ENCODE results near the gene DPY19L1. TPM values are rescaled to one million over a fixed set of nuclear protein-coding genes. Genes with fewer than 3 reads are reported as not detected.
"Not testable (repeated sequence)": the region's sequence is repeated elsewhere in the genome, so short reads cannot be mapped to it uniquely, and the experiment has no call there.

DPY19L1 gene
- total RNA-seq, 2 donors from 2014 or later, result 35.8 to 75.1 TPM

DNA sequence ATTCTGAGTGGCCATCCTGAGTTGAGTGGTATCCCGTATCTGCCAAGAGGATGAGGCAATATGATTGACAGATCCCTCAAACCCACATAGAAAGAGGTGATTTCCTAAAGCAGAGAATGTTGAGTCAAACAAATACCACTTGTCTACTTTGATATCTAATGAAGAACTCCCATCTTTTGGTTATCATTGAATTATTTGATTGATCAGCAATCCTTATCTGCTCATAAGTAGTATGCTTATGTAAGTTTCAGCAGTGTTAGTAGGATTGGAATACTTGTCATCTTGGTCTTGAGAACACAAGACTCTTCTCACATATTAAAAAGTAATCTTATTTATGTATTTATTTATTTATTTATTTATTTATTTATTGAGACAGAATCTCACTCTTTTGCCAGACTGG, 147.3 kb downstream of the DPY19L1 start:
- no peak for DNase-seq
- Mint-ChIP-seq H3K27ac (no peak overlapping the region), H3K4me1 (no peaks in the 10 kb centered on the region), H3K36me3 (ENCODE audit: low read depth) (no peaks in the 10 kb centered on the region), H3K9me3 (peaks cover 16% of the 10 kb centered on the region), H3K4me3 (no peak overlapping the region), H3K27me3 (ENCODE audit: insufficient read depth) (no peaks in the 10 kb centered on the region)
- Histone ChIP-seq H3K27me3 (ENCODE audit: control insufficient read depth, insufficient read depth, low read length, poor library complexity, severe bottlenecking) (no peaks in the 10 kb centered on the region), H3K4me3 (ENCODE audit: low read length) (no peak overlapping the region), H3K4me1 (ENCODE audit: control insufficient read depth, insufficient read depth, low read length) (no peaks in the 10 kb centered on the region), H3K9me3 (ENCODE audit: control insufficient read depth, low read length) (peaks cover 6% of the 10 kb centered on the region), H3K9ac (ENCODE audit: extremely low read depth, low read length, poor library complexity, severe bottlenecking) (no peak overlapping the region), H3K36me3 (ENCODE audit: control insufficient read depth, insufficient read depth, low read length) (no peaks in the 10 kb centered on the region), H3K27ac (ENCODE audit: low read depth, low read length) (no peak overlapping the region)
- TF ChIP-seq, protein P1, sequence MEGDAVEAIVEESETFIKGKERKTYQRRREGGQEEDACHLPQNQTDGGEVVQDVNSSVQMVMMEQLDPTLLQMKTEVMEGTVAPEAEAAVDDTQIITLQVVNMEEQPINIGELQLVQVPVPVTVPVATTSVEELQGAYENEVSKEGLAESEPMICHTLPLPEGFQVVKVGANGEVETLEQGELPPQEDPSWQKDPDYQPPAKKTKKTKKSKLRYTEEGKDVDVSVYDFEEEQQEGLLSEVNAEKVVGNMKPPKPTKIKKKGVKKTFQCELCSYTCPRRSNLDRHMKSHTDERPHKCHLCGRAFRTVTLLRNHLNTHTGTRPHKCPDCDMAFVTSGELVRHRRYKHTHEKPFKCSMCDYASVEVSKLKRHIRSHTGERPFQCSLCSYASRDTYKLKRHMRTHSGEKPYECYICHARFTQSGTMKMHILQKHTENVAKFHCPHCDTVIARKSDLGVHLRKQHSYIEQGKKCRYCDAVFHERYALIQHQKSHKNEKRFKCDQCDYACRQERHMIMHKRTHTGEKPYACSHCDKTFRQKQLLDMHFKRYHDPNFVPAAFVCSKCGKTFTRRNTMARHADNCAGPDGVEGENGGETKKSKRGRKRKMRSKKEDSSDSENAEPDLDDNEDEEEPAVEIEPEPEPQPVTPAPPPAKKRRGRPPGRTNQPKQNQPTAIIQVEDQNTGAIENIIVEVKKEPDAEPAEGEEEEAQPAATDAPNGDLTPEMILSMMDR (conservative IDR thresholded peaks at IDR 0.05), result no peak
- WGBS, 2 experiments (ENCODE audit: insufficient coverage in 1 of 2, insufficient read length in 1 of 2), result 100% methylated on average over 1 of the region's 1 CpG

DNA sequence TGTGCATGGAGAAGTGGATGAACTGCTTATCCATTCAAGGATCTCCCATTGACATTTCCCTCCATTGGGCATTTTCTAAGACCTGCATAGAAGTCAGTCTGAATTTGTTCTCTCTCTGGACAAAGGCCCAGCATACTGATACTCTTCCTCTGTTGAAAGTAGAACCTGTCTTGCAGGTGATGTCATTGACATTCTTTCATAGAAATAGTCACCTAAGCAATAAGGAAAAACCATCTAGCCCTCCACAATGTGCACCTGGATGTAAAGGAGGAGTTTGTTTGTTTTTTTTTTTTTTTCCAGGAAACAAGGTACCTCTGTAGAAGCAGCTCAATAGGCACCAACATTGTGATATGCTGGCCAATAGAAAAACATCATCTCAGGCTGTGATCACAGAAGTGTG, 150.4 kb downstream of the DPY19L1 start:
- H3K27me3 Mint-ChIP-seq (ENCODE audit: insufficient read depth), result no peaks in the 10 kb centered on the region
- H3K4me1 ChIP-seq (ENCODE audit: control insufficient read depth, insufficient read depth, low read length), result no peaks in the 10 kb centered on the region
- peaks cover 28% of the 10 kb centered on the region for H3K9me3 Mint-ChIP-seq
- no peak overlapping the region for H3K27ac ChIP-seq (ENCODE audit: low read depth, low read length)
- H3K36me3 ChIP-seq (ENCODE audit: control insufficient read depth, insufficient read depth, low read length), result no peaks in the 10 kb centered on the region
- no peak overlapping the region for H3K27ac Mint-ChIP-seq
- H3K4me3 Mint-ChIP-seq, result no peak overlapping the region
- no peak overlapping the region for H3K9ac ChIP-seq (ENCODE audit: extremely low read depth, low read length, poor library complexity, severe bottlenecking)
- DNase-seq, result no peak
- H3K4me3 ChIP-seq (ENCODE audit: low read length), result no peak overlapping the region
- no peaks in the 10 kb centered on the region for H3K27me3 ChIP-seq (ENCODE audit: control insufficient read depth, insufficient read depth, low read length, poor library complexity, severe bottlenecking)
- no peaks in the 10 kb centered on the region for H3K4me1 Mint-ChIP-seq
- H3K9me3 ChIP-seq (ENCODE audit: control insufficient read depth, low read length), result peaks cover 28% of the 10 kb centered on the region
- TF ChIP-seq, protein P1 (conservative IDR thresholded peaks at IDR 0.05), result no peak
- peaks cover 2% of the 10 kb centered on the region for H3K36me3 Mint-ChIP-seq (ENCODE audit: low read depth)

DNA sequence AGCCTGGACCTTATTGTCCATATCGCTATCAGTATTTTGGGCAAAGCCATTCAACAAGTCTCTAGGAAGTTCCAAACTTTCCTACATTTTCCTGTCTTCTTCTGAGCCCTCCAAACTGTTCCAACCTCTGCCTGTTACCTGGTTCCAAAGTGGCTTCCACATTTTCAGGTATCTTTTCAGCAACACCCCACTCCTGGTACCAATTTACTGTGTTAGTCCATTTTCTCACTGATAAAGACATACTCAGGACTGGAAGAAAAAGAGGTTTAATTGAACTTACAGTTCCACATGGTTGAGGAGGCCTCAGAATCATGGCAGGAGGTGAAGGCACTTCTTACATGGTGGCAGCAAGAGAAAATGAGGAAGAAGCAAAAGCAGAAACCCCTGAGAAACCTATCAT, 153.4 kb downstream of the DPY19L1 start:
- peaks cover 31% of the 10 kb centered on the region for H3K9me3 Mint-ChIP-seq
- Histone ChIP-seq H3K4me3 (ENCODE audit: low read length) (peak overlapping the region; percentile 29), H3K9me3 (ENCODE audit: control insufficient read depth, low read length) (peaks cover 31% of the 10 kb centered on the region)
- not testable (repeated sequence) for DNase-seq; H3K4me3 Mint-ChIP-seq; H3K27me3 Mint-ChIP-seq (ENCODE audit: insufficient read depth); H3K27me3 ChIP-seq (ENCODE audit: control insufficient read depth, insufficient read depth, low read length, poor library complexity, severe bottlenecking); H3K9ac ChIP-seq (ENCODE audit: extremely low read depth, low read length, poor library complexity, severe bottlenecking); H3K36me3 Mint-ChIP-seq (ENCODE audit: low read depth); H3K27ac Mint-ChIP-seq; H3K4me1 ChIP-seq (ENCODE audit: control insufficient read depth, insufficient read depth, low read length); H3K36me3 ChIP-seq (ENCODE audit: control insufficient read depth, insufficient read depth, low read length); H3K27ac ChIP-seq (ENCODE audit: low read depth, low read length)
- peaks cover 12% of the 10 kb centered on the region for H3K4me1 Mint-ChIP-seq
- 88 to 93% methylated on average over 1 of the region's 1 CpG for WGBS, 2 experiments (ENCODE audit: insufficient coverage in 1 of 2, insufficient read length in 1 of 2)

DNA sequence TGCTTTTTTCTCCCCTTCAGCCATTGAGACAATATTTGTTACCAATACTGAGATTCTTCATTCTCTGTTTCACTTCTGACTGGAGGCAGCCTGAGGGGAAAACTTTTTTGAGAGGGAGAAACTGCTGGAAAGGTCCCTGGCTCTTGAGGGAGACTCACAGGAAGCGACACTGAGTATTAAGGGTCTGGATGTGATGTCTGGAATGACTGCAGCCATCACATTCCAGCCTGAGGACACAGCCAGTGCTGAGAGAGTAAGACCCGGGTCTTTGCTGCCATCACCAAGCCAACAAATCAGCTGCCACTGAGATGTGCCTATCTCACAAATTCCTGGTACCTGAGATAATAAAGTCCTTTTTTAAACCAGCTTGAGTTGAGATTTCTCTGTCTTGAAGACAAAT, 157.4 kb downstream of the DPY19L1 start:
- no peaks in the 10 kb centered on the region for H3K36me3 ChIP-seq (ENCODE audit: control insufficient read depth, insufficient read depth, low read length)
- no peaks in the 10 kb centered on the region for H3K4me1 ChIP-seq (ENCODE audit: control insufficient read depth, insufficient read depth, low read length)
- no peaks in the 10 kb centered on the region for H3K27me3 Mint-ChIP-seq (ENCODE audit: insufficient read depth)
- H3K36me3 Mint-ChIP-seq (ENCODE audit: low read depth), result peaks cover 3% of the 10 kb centered on the region
- peaks cover 12% of the 10 kb centered on the region for H3K4me1 Mint-ChIP-seq
- TF ChIP-seq, protein P1 (conservative IDR thresholded peaks at IDR 0.05), result no peak
- no peak overlapping the region for H3K4me3 Mint-ChIP-seq
- no peak overlapping the region for H3K4me3 ChIP-seq (ENCODE audit: low read length)
- no peak overlapping the region for H3K9ac ChIP-seq (ENCODE audit: extremely low read depth, low read length, poor library complexity, severe bottlenecking)
- peaks cover 27% of the 10 kb centered on the region for H3K9me3 ChIP-seq (ENCODE audit: control insufficient read depth, low read length)
- no peak for DNase-seq
- H3K27ac ChIP-seq (ENCODE audit: low read depth, low read length), result no peak overlapping the region
- 86 to 92% methylated on average over 2 of the region's 2 CpGs for WGBS, 2 experiments (ENCODE audit: insufficient coverage in 1 of 2, insufficient read length in 1 of 2)
- no peaks in the 10 kb centered on the region for H3K27me3 ChIP-seq (ENCODE audit: control insufficient read depth, insufficient read depth, low read length, poor library complexity, severe bottlenecking)
- no peak overlapping the region for H3K27ac Mint-ChIP-seq
- peaks cover 30% of the 10 kb centered on the region for H3K9me3 Mint-ChIP-seq

DNA sequence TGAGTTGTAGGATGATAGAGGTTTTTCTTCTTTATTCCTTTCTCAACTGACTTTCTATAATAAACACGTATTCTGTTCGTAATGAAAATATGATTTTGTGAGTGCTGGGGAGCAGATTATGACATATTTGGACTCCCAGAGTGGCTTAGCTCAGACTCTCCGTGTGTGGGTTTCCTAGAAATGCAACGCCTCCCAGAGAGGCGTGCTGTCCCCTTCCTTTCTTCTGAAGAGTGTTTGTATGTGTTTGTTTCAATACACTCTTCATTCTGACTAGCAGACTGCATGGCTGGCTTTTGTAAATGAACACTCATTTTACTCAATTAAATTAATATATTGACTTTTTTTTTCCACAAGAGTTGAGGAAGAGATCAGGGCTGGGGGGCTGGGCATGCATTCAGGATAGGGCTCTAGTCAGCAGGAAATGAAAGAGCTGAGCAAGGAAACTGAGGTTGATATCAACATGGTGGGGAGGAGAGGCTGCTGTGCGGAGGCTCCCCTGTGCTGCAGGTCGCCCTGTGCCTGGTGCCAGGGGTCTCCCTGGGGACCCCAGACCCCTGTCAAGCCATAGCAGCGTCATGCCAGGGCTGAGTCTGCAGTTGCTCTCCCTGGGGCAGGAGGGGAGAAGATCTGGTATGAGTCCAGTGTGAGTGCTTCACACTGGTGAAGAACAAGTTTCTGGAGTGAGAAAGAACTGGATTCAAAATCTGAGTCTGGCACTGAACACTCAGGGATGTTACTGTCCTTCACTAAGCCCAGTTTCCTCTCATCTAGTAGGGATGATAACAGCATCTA, 158.1 kb downstream of the DPY19L1 start:
- Mint-ChIP-seq H3K4me1 (peaks cover 12% of the 10 kb centered on the region), H3K9me3 (peaks cover 25% of the 10 kb centered on the region)
- H3K27me3 ChIP-seq (ENCODE audit: control insufficient read depth, insufficient read depth, low read length, poor library complexity, severe bottlenecking); H3K27ac Mint-ChIP-seq; H3K27me3 Mint-ChIP-seq (ENCODE audit: insufficient read depth); DNase-seq; H3K4me3 ChIP-seq (ENCODE audit: low read length); H3K4me1 ChIP-seq (ENCODE audit: control insufficient read depth, insufficient read depth, low read length); H3K4me3 Mint-ChIP-seq; H3K27ac ChIP-seq (ENCODE audit: low read depth, low read length); H3K36me3 ChIP-seq (ENCODE audit: control insufficient read depth, insufficient read depth, low read length); H3K9ac ChIP-seq (ENCODE audit: extremely low read depth, low read length, poor library complexity, severe bottlenecking); H3K36me3 Mint-ChIP-seq (ENCODE audit: low read depth): not testable (repeated sequence)
- peaks cover 20% of the 10 kb centered on the region for H3K9me3 ChIP-seq (ENCODE audit: control insufficient read depth, low read length)
- 86% methylated on average over 8 of the region's 8 CpGs; no CpG with 5 or more reads in 1 of the 2 experiments for WGBS, 2 experiments (ENCODE audit: insufficient coverage in 1 of 2, insufficient read length in 1 of 2)

All from endodermal cell (in vitro differentiated cells).